K562 (cell line): ENCODE measurements around the gene GP1BA. TPM values are rescaled to one million over a fixed set of nuclear protein-coding genes. Genes with fewer than 3 reads are reported as not detected.

Experiments
- EP300 ChIP-seq: IDR thresholded peaks from 2 replicates; pipeline ENCODE4 v1.6.1; 2012; ENCODE audit warnings: low read length, improper control_type of control experiment
- HCFC1 ChIP-seq: IDR thresholded peaks from 2 replicates; pipeline ENCODE4 v1.6.1; 2012; ENCODE audit warnings: low read depth, low read length, improper control_type of control experiment
- ILF3 ChIP-seq: fragments of 450-650 bp; IDR thresholded peaks from 2 replicates; pipeline ENCODE4 v1.6.1; 2018; ENCODE audit warnings: antibody characterized with exemption, mild to moderate bottlenecking, moderate library complexity, borderline replicate concordance
- MLLT1 ChIP-seq, 2 experiments: fragments of 450-650 bp; IDR thresholded peaks; 2 replicates each; pipeline ENCODE4 v1.6.1; 2016
- MYC ChIP-seq, 2 experiments: fragments of 250-450 bp in 1 of 2; sonication (Bioruptor Pico) in 1 of 2; IDR thresholded peaks; 2 replicates each; pipeline versions ENCODE4 v1.5.1 to v1.6.1; 2012 to 2021; ENCODE audit warnings: low read depth in 2 of 2, borderline replicate concordance in 1 of 2, improper control_type of control experiment in 1 of 2, low read length in 1 of 2, mild to moderate bottlenecking in 1 of 2, moderate library complexity in 1 of 2
- PATZ1 ChIP-seq: fragments of 250-450 bp; sonication (Bioruptor Pico); IDR thresholded peaks from 2 replicates; pipeline ENCODE4 v1.5.0; 2020; ENCODE audit warnings: mild to moderate bottlenecking, borderline replicate concordance
- PKNOX1 ChIP-seq: fragments of 450-650 bp; IDR thresholded peaks from 2 replicates; pipeline ENCODE4 v1.6.1; 2016
- REST ChIP-seq, 2 experiments: fragments of 450-650 bp; formaldehyde crosslinking in 1 of 2; IDR thresholded peaks; 2 replicates each; pipeline versions ENCODE4 v1.4.0 to v1.6.1; 2014 to 2020; ENCODE audit warnings: mild to moderate bottlenecking in 2 of 2, borderline replicate concordance in 1 of 2, low read depth in 1 of 2
- SAP30 ChIP-seq: fragments of 200-600 bp; sonication (generic); IDR thresholded peaks from 2 replicates; pipeline ENCODE4 v1.6.1; 2012; ENCODE audit warnings: borderline replicate concordance, low read depth, mild to moderate bottlenecking, moderate library complexity, low read length, control low read depth, inconsistent platforms; ENCODE audit not compliant: insufficient read depth, poor library complexity, severe bottlenecking
- TAF9B ChIP-seq: fragments of 450-650 bp; IDR thresholded peaks from 2 replicates; pipeline ENCODE4 v1.6.1; 2018; ENCODE audit warnings: mild to moderate bottlenecking; ENCODE audit not compliant: partially characterized antibody
- ZNF408 ChIP-seq: fragments of 250-450 bp; sonication (Bioruptor Pico); IDR thresholded peaks from 2 replicates; pipeline ENCODE4 v1.4.0; 2020; ENCODE audit warnings: low read depth, mild to moderate bottlenecking, moderate library complexity
- polyA plus RNA-seq, 8 experiments: library from polyadenylated mRNA; depleted of rRNA in 4 of 8; stranded (reverse) in 5 of 8; unstranded in 3 of 8; fragments of >200 nt; fragmentation: Nextera tagmentation in 2 of 8; fragmentation: Illumina TruSeq in 1 of 8; extraction: Ambion mirVana in 2 of 8; extraction: Trizol in 1 of 8; gene quantifications; 2 replicates each; pipeline versions ENCODE4 v1.2.1 to v1.2.3, GENCODE V29; 2011 to 2014; ENCODE audit warnings: inconsistent platforms in 1 of 8, missing spikeins in 1 of 8
- total RNA-seq, 7 experiments: library from RNA; depleted of rRNA in 6 of 7; stranded (reverse); fragments of >200 nt in 6 of 7; fragmentation: Illumina TruSeq in 2 of 7; extraction: Trizol in 2 of 7; gene quantifications; 2 replicates each; pipeline versions ENCODE4 v1.2.1 to v1.2.3, GENCODE V29; 2011 to 2021; ENCODE audit warnings: low replicate concordance in 1 of 7

The GP1BA gene
- total and polyA plus RNA-seq, 9 of the 15 experiments (the other 6 are each of a cell fraction or from before 2014, with no cell fraction given), result 0.01 TPM; not detected in 8

GRCh38 chr17:4966844-4967538 lies 34.9 kb downstream of the GP1BA start (continued):
- peak; percentile 100 for TF ChIP-seq PKNOX1
- no peak for TF ChIP-seq ZNF408 (CRISPR knock-in tag)
- TF ChIP-seq ILF3, result no peak
- TF ChIP-seq MYC (IDR thresholded peaks at IDR 0.05; ENCODE audit: low read depth, low read length), result no peak
- TF ChIP-seq MYC (CRISPR knock-in tag; IDR thresholded peaks at IDR 0.05; ENCODE audit: borderline replicate concordance, low read depth), result 0 out of 2 replicates have a peak, but pooled peaks have one; percentile 65
- TF ChIP-seq EP300, result no peak
- no peak for TF ChIP-seq REST (IDR thresholded peaks at IDR 0.05; ENCODE audit: borderline replicate concordance)
- TF ChIP-seq REST (CRISPR knock-in tag; IDR thresholded peaks at IDR 0.05; ENCODE audit: low read depth), result peak; percentile 37; the same call in 1 of the 2 replicates
- TF ChIP-seq MLLT1 (IDR thresholded peaks at IDR 0.05), result peak in 1 of 2 experiments; percentile 97; a peak in 2 of 4 replicates
- no peak for TF ChIP-seq HCFC1
- TF ChIP-seq TAF9B, result no peak
- TF ChIP-seq PATZ1 (CRISPR knock-in tag), result no peak
- no peak for TF ChIP-seq SAP30
